GM19238 (cell line): ENCODE measurements around the gene FILIP1.

Experiments used
- DNase-seq: peaks from one replicate; pipeline ENCODE4 v3.0.0; 2011; ENCODE audit warnings: low spot score; ENCODE audit not compliant: insufficient read length

Gene FILIP1

GRCh38 chr6:75344021-75344420 is 149.6 kb downstream of the FILIP1 start:
- DNase-seq, result no peak

DNA sequence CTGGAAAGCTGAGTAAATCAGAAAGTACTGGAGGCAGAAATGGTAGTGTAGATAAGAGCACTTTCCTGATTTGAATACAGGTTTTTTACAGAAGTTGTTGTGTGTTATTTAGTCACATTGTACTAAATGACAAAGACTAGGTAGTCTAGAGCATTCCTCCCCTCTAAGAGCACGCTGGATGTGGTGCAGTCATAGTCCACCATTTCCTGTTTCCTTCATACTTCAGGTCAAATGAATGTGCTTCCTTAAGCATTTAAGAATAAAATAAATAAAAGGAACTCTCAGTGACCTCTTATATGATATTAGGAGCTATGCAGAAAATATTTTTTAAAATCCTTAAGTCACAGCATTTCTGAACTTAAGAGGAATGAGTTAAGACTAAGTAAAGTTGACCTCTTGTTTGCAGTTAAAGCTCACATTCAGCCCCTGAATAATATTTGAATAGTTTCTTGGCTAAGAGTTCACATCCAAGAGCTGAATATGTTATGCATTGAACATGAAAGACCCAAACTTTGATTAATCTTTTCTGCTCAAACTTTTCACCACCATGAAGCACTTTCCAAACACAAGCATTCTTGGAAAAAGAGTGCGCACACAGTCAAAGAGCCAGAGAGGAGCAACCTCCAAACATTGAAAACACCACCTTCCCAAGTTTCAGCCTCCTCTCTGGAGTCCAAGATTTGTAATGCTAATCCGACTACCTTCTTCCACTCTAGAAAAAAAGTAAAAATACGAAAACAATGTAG is 155.6 kb downstream of the FILIP1 start:
- DNase-seq, result no peak

DNA sequence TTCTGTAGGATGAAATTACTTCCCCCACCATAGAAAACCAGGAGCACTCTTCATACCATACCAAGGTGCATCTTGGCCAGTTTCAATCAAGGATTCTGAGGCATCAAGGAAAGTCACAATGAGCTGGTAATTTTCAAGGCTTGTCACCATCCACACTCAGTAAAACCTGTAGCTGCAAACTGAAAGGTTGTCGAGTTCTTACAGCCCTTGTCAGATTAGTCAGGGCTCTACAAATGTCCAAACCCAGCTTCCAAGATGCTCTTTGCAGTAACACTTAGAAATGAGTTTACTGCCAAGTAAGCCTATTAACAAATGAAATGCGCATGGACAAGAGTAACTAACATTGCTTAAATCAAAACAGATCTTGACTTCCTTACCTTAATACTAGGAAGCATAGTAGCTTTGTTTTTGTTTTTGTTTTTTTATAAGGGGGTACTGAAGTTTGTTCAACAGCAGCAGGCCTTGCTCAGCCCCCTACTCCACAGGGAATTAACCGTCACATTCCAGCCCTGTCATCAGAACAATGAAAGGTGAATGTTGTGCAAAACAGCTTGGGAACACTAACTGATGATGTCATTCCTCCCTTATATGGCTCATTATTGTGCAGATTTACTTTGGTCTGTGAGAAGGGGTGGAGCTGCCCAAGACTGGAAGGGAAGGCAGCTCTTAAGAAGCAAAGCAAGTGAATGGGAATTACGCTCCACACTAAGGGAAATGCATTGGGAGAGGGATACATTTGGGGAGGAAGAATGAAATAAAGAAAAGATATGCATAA is 159.1 kb downstream of the FILIP1 start:
- no peak for DNase-seq

- DNase-seq, result no peak
Measured at GRCh38 chr6:75333676-75334200, 159.9 kb downstream of the FILIP1 start.

- no peak for DNase-seq
Measured at GRCh38 chr6:75331151-75331550, 162.4 kb downstream of the FILIP1 start.

DNA sequence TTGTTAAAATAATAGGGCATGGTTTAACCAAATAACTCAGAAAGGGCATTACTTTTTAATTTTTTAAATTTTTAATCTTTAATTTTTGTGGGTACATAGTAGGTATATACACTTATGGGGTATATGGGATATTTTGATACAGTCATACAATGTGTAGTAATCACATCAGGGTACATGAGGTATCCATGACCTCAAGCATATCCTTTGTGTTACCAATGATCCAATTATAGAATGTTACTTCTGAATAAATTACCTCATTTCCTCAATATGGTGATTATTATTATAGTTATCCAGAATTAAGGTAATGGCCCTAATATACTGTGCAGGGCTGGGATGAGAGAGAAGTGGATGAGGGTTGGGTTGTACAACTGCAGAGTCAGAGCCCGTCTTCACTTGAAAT is 163.9 kb downstream of the FILIP1 start:
- DNase-seq, result no peak

DNA sequence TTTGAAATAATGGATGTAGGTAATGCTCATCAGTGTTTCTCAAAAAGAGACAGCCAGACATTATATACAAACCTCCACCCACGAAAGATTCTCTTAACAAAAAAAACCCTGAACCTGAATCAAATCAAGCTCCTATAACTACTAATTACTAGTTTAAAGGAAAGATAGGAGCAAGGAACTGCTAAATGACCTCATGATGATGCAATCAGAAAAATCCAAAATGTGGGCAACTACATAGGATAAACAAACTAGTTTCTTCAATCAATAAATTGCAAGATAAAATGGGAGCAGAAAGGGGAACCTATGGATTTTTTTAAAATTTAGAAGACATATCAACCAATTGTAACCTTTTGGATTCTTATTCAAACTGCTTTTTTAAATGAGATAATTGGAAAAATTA is 165.8 kb downstream of the FILIP1 start:
- no peak for DNase-seq

GRCh38 chr6:75326557-75327258 is 166.9 kb downstream of the FILIP1 start:
- DNase-seq, result no peak

DNA sequence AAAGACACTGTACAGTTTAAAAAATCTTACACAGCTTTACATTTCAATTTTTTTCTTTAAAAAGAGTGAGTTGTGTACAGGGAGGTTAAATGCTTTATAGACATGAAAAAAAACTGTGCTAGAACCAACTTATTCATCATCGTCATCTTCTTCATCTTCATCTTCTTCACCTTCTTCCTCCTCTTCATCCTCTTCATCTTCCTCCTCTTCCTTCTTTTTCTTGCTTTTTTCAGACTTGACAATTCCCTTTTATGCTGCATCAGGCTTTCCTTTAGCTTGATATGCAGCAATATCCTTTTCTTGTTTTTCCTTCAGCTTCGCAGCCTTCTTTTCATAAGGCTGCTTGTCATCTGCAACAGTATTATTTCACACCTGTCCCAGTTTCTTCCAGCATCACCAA is 174.7 kb downstream of the FILIP1 start:
- DNase-seq, result no peak

DNA sequence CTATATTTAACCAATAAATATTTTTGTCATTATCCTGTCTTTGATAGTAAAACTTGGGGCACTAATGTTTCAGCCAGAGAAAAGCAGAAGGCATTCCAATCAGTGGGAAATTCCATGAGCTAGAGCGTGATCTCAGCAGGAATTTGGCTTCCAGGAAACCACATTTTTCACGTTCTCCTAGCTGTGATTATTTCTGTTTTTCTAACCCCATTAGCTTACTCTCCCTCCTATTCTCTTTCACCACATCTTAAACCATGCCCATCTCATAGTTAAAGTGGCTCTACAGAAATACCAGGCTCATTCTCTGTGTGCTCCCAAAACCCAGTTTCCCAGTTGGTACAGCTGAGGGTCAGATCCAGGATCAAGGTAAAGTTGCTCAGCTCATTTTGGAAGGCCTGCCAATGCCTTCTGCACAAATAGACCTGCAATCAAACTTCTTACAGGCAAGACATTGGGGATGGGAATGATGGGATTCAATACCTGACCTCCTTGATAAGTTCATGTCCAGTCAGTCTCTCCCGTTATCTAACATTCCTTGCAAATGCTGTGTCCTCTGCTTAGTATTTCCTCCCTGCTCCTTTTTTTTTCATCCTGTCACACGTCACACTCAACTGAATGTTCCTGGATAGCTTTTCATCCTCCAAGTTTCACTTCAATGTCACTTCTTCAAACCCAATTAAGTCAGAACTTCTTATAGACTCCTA is 175.9 kb downstream of the FILIP1 start:
- DNase-seq, result no peak

DNA sequence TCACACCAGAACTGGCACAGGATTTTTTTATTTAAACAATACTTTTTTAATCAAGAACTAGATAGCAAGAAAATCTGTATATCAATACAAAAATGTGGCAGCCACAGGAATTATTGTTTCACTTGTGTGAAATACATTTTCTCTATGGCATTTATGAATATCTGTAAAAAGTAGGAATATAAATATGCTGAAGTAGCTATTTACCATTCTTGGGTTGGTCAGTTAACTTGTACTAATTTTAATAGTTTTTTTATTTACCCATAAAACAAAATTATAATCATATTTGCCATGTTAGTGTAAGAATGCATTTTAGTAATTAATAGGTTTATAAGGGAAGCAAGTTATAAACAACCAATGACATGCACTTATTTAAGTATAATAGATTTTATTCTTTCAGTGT is 177.6 kb downstream of the FILIP1 start:
- no peak for DNase-seq

- no peak for DNase-seq
Measured at GRCh38 chr6:75308250-75308988, 185.2 kb downstream of the FILIP1 start.

GRCh38 chr6:75307364-75308004 is 186.1 kb downstream of the FILIP1 start:
- DNase-seq, result no peak

- no peak for DNase-seq
Measured at GRCh38 chr6:75306064-75306463, 187.5 kb downstream of the FILIP1 start.

DNA sequence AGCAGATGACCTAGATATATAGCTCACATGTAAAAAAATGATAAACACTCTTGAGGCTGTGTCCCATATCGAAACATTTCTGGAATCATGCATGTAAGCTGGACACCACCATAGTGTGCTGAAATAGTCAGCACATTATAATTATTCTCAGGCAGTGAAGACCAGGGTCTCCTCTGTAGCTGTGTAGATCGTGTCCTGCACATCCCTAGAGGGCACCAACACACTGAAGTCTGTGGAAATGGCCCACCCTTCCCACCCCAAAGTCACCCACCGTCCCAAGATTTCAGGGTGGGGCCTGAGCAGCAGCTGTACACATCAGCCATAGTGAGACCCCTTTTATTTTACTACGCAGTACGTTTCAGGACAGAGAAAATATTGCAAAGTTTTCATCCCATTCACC is 188.0 kb downstream of the FILIP1 start:
- no peak for DNase-seq

- no peak for DNase-seq
Measured at GRCh38 chr6:75302280-75302679, 191.3 kb downstream of the FILIP1 start.

DNA sequence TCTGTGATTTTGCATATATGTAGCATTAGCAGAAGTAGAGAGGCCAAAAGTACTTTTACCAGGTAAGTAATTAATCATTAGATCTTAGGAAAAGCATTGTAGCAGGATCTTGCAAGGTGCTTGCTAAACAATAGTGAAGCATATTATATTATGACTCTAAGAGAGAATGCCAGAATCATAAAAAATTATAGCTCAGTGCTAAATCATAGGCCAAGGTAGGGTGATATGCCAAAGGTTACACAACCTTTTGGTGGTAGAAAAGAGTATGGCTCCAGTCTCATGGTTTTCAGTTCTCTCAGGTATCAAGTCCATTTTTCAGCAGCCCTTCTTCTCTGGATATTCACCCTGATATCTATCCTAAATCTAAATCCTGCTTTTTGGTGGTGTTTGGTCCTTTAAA is 192.1 kb downstream of the FILIP1 start:
- DNase-seq, result no peak

DNA sequence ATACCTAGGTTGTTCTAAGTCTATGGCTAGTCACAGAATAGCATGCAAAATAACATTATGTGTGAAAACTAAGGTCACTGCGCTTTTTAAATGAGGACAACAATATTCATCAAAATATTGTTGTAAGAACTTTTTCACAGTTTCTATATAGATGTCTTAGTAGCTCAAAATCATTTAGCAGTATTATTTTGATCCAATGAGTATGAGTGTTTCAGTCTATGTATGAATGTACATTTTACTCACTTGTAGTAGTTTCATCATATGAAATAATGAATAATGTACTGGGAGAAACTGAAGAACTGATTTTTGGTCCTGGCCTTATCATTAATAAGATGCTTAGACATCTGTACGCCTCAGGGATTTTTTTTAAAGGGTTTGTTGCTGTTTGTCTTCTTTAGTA is 192.5 kb downstream of the FILIP1 start:
- DNase-seq, result no peak

- DNase-seq, result no peak
Measured at GRCh38 chr6:75300531-75300855, 193.1 kb downstream of the FILIP1 start.

- DNase-seq, result no peak
Measured at GRCh38 chr6:75299801-75300530, 193.6 kb downstream of the FILIP1 start.
